GM19372 (cell line): ENCODE results near the gene ARHGAP8.

Experiments used
- ATAC-seq: cut with Tn5 transposase; IDR thresholded peaks from one replicate; pipeline ENCODE4 v1.9.1; 2021; ENCODE audit warnings: mild to moderate bottlenecking, low read depth, moderate library complexity; ENCODE audit not compliant: unreplicated experiment

Gene ARHGAP8

DNA sequence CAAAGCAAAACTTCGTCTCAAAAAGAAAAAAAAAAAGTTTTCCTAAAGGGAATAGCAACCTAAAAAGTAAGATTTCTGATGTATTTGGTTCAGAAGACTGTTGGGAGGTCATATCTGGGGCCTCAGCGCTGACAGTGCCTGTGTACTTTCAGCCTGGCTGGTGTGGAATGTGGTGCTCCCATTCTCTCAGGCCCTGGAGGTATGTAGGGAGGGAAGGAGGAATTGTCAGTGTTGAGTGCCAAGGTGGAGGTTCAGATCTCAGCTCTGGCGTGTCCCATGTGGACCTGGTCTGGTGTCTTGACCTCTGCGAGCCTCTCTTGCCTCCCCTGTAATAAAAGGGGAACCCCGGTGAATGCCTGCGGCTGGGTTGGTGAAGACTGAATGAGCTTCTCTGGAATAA, 28.0 kb upstream of the ARHGAP8 start:
- ATAC-seq, result no peak

DNA sequence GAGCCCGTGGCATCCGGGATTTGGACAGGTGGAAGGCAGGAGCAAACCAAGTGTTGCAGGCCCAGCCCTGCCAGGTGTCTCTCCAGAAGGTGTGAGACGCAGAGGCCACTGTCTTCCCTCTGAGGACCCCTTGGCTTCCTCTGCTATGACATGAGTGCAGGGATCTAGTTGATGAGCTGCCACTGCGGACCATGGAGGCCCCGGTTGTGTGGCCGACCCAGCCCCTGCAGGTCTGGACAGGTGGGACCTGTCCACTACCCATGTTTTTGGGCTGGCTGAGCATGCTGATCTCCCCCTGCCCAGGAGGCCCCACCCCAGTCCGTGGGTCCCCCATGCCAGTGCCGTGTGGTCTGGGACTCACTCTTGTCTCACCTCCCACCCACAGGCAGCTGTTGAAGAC, 27.5 kb upstream of the ARHGAP8 start:
- ATAC-seq, result no peak

DNA sequence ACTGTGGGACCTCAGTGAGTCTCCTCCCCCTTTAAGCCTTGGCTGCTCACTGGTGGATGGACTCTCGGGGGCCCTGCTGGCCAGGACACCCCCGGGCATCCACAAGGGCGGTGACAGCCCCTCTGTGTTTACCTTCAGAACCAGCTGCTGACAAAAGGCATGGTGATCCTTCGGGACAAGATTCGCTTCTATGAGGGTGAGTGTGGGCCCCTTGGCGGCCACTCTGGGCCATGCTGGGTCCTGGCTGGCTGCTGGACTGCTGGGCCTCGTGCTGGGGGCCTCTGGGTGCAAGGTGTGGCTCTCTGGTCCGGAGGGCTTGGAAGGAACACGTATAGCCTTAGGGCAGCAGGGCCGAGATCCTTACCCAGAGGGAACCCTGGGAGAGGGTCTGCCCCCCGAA, 25.9 kb upstream of the ARHGAP8 start:
- no peak for ATAC-seq

DNA sequence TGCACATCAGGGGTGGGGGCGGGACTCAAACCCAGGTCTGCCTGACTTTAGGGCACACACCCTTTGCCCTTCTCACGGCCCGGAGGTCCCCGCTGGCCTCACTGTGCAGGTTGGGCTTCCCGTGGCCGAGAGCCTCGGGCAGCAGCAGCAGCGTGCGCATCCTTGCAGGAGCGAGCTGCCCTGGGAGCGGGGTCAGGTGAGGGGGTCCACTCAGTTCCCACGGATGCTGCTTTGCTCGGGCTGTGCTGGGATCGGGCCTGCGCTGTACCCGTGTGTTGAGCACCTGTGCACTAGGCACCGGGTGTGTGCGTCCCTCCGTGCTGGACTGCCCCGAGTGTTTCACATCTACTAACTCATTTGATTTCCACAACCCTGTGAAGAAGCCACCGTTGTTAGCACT, 25.2 kb upstream of the ARHGAP8 start:
- ATAC-seq, result no peak

DNA sequence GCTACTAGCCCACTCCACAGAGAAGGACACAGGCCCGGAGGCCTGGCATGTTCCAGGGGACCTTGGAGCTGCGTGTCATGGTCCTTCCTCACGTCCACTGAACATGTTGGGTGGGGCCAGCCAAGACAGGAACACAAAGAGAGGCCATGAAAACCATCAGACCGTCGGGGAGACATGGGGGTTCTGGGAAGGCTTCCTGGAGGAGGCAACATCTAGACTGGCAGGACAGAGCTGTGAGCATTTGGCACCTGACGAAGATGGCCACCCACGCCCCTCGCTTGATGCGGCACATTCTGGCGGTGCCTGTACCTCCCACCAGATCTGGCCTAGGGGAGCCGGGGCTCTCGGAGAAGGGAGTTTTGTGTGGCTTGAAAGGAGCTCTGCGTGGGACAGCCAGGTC, 24.7 kb upstream of the ARHGAP8 start:
- ATAC-seq, result no peak

DNA sequence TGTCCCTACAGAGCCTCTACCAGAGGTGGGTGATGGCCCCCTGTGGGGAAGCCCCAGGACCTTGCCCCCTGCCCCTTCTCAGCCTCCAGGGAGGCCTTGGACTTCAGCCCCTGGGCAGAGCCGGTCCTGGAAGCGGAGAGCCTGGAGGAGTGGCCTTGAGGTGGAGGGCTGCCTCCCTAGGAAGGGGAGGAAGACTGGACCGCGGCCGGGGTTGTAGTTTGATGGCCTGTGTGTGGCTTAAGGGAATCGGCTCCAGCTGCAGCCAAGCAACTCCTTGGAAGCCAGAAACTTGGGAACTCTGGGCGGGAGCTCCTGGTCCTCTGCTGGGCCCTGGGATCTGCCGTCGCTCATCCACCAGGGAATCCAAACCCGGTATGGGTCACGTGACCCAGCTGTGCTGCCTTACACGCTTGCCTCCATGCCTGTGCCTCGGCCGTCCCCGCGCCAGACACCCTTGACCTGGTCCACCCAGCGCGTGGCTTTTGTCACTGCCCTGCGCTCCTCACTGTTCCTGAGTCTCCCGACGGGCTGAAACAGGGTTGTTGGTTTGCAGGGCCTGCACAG, 23.5 kb upstream of the ARHGAP8 start:
- no peak for ATAC-seq

DNA sequence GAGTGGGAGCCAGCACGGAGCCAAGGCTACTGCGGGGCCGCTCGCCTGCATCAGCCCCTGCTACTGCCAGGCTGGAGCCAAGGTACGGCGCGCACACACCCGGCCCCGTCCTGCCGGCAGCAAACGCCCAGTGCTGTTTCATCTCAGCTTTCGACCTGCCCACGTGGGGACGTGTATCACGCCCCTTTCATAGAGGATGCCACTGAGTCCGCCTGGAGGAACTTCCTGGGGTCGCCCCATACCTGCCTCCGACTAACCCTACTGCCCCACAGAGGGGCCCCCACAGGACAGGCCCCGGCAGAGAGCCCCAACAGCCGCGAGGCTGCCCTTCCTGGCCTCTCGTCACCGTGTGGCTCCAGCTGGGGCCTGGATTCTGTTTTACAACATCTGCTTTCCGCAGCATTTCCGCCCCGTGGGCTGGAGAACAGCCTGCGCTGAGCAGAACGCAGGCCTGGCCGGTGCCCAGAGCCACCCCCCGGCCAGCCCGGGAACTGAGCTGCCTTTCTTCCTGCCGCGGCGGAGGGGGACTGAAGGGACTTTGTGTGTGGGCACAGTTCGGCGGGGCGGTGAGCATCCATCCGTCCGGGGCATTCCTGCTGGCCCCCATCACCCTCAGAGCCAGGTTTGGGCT, 22.9 kb upstream of the ARHGAP8 start:
- no peak for ATAC-seq

DNA sequence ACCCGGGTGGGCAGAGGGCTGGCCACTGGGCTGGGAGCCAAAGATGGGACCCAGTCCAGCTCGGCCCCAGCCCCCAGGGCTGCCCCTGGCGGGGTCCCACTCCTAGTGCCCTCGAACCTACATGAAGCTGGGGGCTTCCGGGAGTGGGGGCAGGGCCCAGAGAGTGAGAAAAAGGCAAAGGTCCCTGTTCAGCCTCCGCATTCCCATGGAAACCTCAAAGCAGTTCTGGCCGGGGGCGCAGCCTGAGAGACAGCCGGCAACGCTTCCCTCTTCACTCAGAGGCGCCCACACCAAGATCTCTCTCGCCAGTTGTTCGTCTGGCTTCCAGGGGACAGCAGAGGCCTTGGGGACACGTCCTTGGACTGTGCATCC, 22.4 kb upstream of the ARHGAP8 start:
- ATAC-seq, result no peak

DNA sequence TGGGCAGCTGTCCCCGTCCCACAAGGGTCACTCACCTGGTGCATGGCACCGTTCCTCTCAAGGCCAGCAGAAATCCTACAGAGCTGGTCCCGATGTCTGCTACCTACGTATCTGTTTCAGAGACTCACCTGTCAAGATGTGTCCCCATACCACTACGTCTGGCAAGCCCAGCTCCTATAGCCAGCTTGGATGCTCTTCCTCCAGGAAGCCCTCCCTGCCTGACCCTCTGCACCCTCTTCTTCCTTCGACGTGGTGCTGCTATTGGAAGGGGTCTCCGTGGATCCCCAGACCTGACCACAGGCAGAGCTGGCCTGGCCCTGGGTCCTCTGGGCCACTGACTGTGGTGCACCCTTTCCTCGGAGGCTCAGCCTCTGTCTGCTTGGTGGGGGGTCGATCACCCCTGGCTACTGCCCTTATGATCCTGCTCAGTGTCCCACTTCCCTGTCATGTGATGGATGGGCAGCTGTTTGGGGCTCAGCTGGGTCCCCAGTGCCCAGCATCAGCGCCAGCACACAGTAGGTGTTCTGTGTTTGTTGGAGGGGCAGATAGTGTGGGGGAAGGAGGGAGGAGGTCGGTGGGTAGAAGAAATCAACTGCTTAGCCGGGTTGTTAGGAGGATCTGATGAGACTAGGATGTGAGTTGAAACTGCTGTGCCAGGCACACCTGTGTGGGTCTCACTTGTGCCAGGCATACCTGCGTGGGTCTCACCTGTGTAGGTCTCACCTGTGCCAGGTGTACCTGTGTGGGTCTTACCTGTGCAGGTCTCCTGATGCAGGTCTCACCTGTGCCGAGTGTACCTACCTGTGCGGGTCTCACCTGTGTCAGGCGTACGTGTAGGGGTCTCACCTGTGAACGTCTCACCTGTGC, 21.7 kb upstream of the ARHGAP8 start:
- no peak for ATAC-seq

DNA sequence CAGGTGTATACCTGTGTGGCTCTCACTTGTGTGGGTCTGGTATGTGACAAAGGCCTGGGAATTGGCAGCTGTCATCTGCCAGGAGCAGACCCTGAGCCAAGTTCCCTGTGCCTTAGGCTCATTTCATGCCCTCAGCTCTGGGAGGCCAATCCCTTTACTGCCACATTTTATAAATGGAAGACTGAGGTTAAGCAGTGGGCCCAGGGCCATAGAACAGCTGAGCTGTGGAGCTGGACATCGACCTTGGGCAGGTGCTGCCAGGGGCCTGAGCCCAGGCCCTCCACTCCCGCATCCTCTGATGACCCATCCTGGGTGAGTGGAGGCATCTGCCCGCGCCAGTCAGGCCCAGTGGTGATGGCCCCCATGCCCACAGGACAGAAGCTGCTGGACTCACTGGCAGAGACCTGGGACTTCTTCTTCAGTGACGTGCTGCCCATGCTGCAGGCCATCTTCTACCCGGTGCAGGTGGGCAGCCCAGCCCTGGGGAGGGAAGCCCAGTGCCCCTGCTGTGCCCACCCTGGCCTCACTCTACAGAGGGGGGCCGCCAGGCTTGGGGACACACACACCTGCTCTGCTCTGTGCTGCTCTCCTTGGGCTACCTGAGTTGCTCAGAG, 20.9 kb upstream of the ARHGAP8 start:
- no peak for ATAC-seq

DNA sequence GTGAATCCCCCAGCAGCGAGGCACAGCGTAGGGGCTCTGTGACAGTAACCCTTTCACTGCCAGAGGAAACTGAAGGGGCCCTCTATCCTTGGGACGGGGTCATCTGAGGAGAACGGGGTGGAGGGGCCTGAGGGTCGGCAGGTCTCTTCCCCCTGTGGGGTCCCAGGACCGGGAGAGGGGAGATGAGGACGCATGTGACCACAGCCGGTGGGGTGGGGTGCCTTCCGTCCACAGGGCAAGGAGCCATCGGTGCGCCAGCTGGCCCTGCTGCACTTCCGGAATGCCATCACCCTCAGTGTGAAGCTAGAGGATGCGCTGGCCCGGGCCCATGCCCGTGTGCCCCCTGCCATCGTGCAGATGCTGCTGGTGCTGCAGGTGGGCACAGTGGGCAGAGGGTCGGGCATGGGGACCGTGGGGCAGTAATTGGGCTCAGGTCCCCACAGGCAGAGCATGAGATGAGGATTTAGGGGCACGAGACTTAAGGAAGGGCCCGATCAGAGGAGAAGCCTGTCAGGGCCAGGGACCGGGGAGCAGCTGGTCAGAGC, 20.3 kb upstream of the ARHGAP8 start:
- no peak for ATAC-seq

DNA sequence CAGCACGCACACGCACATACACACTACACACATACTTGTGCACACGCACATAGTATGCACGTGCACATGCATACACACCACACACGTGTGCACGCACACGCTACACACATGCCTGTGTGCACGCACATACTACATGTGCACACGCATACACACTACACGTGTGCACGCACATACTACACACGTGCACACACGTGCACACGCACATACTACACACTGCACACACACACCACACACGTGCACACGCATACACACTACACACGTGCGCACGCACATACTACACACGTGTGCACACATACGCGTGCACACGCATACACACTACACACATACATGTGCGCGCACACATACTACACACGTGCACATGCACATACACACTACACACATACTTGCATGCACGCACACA, 19.7 kb upstream of the ARHGAP8 start:
- ATAC-seq, result no peak

DNA sequence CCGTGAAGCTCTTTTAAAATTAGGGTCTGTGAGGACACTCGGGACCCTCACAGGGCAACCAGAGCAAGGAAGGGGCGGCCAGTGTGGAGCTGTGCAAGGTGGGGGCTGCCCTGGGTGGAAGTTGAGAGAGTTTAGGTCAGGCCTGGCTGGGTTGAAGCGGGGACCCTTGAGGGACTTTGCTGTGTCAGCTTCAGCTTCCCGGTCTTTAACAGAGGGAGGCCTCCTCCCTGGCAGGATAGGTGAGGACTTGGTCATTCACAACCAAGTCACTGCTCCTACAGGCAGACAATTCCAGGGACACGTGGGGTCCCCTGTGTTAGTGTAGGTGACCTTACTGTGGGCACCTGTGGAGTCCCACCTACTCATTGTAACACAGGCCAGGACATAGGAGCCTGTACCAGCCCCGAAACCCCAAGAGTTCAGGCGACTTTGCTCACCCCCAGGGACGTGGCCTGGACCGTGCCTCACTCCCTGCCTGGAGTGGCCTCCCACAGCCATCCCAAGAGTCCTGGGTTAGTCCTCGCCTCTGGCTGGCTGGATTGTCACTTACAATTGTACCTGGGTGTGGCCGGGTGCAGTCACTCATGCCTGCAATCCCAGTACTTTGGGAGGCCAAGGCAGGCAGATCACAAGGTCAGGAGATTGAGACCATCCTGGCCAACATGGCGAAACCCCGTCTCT, 18.8 kb upstream of the ARHGAP8 start:
- no peak for ATAC-seq

DNA sequence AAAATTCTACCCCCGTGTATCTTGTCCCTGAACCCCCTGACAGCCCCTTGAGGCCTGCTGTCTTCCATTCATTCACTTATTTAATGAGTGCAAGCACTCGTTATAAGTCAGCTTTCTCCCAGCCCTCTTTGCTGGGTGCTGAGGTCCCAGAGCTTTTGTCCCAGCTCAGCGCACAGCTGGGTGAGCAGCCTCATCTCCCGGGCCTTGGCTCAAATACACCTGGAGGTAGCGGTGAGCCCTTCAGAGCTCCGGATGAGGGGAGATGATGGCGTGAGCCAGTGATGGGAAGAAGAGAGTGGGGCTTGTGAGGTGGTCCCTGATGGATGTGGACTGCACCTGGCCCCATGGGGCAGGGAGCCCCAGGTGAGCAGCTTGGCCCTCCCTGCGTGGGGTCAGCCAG, 18.1 kb upstream of the ARHGAP8 start:
- ATAC-seq, result no peak

DNA sequence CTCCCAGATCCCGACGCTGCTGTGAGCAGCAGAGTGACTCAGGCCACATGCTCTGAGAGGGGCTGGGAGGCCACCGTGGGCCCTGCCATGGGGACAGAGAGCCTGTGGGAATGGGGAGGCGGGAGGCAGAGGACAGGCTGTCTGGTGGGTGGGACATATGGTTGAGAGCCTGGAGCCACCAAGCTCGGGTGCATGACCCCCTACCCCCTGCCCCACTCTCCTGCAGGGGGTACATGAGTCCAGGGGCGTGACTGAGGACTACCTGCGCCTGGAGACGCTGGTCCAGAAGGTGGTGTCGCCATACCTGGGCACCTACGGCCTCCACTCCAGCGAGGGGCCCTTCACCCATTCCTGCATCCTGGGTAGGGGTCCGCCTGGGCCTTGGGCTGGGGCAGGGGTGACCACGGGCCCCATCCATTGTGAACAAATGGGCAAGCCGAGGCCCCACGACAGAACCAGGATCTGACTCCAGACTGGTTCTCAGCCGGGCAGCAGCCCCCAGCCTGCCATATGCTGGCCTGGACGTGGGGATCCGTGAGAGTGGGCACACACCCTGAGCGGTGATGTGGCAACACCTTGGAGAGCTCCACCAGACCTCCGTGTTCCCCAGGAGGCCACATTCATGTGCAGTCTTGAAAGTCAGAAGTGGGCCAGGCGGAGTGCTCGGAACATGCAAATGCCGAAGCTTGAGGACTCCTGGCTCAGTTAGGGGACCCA, 17.4 kb upstream of the ARHGAP8 start:
- no peak for ATAC-seq

DNA sequence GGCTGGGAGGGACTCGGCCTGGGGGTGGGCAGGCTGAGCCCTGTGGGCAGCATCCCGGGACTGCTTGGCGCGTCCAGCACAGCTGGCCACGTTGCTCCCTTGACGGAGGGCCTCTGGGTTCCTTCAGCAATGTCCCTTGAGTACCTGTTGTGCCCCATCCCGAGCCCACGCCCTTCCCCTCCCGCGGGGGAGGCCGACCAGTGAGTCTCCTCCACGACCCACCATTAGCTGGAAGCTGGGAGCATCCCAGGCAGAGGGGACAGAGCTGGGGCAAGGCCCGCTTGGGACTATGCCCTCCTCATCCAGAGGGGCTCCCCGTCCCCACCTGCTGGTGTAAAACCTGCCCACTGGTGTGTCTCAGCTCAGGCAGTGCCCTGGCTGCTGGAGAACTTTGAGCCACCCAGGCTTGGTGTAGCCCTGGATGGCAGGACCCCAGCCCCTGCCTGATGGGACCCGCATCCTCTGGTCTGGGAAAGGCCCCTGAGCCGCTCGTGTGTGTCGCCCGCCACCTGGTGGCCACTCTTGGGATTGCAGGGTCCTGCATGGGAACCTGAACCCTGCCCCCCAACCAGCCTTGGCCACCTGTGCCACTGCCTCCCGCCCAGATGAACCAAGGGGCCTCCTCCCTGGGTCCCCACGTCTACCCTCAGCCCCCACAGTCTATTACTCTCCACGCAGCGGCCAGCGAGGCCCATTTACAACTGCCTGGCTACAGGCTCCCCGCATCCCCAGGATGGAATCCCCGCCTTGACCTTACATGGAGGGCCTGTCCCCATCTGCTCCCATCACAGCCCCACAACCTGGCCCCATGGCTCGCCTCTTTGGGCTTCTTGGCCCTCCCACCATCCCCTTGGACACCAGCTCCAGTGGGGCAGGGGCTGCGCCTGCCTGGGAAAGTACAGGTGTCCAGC, 16.6 kb upstream of the ARHGAP8 start:
- no peak for ATAC-seq

DNA sequence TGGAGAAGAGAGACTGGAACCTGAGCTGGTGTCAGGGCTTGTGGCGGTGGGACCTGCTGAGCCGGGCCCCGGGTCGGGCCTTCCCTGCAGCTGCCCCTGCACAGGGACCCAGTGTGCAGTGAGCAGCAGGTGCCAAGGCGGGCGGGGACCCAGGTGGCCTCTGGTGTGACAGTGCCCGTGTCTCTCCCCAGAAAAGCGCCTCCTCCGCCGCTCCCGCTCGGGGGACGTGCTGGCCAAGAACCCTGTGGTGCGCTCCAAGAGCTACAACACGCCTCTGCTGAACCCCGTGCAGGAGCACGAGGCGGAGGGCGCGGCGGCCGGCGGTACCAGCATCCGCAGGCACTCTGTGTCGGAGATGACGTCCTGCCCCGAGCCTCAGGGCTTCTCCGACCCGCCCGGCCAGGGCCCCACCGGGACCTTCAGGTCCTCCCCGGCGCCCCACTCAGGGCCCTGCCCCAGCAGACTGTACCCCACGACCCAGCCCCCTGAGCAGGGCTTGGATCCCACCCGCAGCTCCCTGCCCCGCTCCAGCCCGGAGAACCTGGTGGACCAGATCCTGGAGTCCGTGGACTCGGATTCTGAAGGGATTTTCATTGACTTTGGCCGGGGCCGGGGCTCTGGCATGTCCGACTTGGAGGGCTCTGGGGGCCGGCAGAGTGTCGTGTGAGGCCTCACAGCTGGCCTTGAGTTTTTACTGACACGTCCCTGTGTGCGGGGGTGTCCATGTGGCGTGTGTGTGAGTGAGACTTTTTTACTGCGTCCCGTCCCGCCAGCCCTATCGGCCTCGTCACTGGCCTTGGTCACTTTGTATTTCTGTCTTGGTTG, 15.6 kb upstream of the ARHGAP8 start:
- no peak for ATAC-seq
